ENCODE results near the gene STARD8. TPM values are rescaled to one million over a fixed set of nuclear protein-coding genes. Genes with fewer than 3 reads are reported as not detected.
A peak's percentile ranks its signal among the peaks of the same experiment; 100 is the strongest.

Gene STARD8
- total and polyA plus RNA-seq, 4 donors, result 1.8 to 10.7 (median 8.3) TPM

DNA sequence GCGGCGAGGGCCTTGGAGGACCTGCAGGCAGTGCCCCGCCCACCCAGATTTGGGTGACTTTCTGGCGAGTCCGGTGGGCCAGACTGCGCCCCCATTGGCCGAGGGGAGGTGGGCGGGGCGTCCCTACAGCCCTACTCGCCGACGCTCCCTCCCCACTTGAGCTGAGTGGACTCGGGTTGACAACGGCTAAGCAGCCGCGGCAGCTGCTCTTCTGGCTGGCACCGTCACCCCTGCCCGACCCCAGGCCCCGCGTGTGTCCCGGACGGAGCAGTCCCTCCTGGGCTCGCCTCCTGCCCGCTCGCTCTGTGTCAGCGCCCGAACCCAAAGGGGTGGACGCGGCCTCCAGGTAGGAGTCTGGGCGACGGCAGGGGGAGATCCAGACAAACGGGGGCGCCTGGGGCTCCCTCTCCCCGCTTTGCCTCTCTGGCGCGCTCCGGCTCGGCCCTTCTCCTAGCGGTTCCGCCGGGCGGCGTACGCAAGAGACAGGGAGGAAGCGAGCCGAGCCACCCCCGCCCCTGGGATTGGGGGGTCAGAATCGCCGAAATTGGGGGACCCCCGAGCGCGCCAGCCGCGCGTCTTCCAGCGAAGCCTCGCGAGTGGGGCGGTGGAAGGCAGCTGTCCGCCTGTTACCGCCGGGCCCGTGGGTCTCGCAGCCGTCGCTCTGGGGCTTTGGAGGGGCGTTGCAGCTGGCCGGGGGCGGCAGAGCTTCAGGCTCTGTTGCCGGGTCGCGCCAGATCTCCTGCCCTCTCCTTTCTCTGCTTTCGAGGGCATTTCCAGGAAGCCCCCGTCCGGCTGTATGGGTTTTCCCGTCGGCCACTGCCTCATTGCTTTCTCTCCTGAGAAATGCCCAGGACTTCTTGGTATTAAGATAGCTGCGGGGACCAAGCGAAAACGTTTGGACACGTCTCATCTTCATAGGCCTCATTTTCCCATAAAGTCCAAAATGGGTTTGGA lies 46.3 kb downstream of the STARD8 start:
- H3K9ac ChIP-seq (ENCODE audit: low read depth in 1 of 2, low read length in 2 of 2), result peak overlapping the region; percentile 63 to 71
- H3K4me3 ChIP-seq (ENCODE audit: low read depth in 1 of 3, low read length in 3 of 3), result peak overlapping the region; percentile 46 to 80 (median 65)
- H3K36me3 ChIP-seq (ENCODE audit: control insufficient read depth in 4 of 4, insufficient read depth in 3 of 4, low read depth in 1 of 4, low read length in 3 of 4), result no peaks in the 10 kb centered on the region
- H3K9me3 ChIP-seq (ENCODE audit: control insufficient read depth in 4 of 4, low read length in 3 of 4), result no peaks in the 10 kb centered on the region
- H3K27me3 ChIP-seq (ENCODE audit: control insufficient read depth in 4 of 4, insufficient read depth in 4 of 4, low read length in 3 of 4), result no peaks in the 10 kb centered on the region
- under 1% methylated on average over 81 of the region's 81 CpGs for WGBS
- H3K4me1 ChIP-seq (ENCODE audit: control insufficient read depth in 4 of 4, insufficient read depth in 4 of 4, low read length in 3 of 4), result peaks cover 19 to 38% (median 37%) of the 10 kb centered on the region in 4 donors
- H3K27ac ChIP-seq (ENCODE audit: low read depth in 1 of 2, low read length in 2 of 2), result peak overlapping the region; percentile 74 to 90
- peak; percentile 68 for DNase-seq (ENCODE audit: low spot score)
- TF ChIP-seq FOXA2 (IDR thresholded peaks at IDR 0.05) (no peak), NR2F2 (IDR thresholded peaks at IDR 0.05) (no peak), SP1 (IDR thresholded peaks at IDR 0.05) (peak; percentile 35), EGR1 (IDR thresholded peaks at IDR 0.05; ENCODE audit: low read depth in 2 of 2) (no peak), JUND (IDR thresholded peaks at IDR 0.05) (no peak), TAF1 (conservative IDR thresholded peaks at IDR 0.05) (peak; percentile 56), HNF4A (conservative IDR thresholded peaks at IDR 0.05) (peak in 1 of 2 donors; percentile 10), YY1 (IDR thresholded peaks at IDR 0.05) (peak; percentile 18), HNF4G (IDR thresholded peaks at IDR 0.05) (no peak), RXRA (IDR thresholded peaks at IDR 0.05) (no peak), GABPA (IDR thresholded peaks at IDR 0.05 in 1 of 2, conservative IDR thresholded peaks at IDR 0.05 in 1 of 2) (no peak), RAD21 (IDR thresholded peaks at IDR 0.05) (peak in 1 of 2 donors; percentile 18), FOXA1 (IDR thresholded peaks at IDR 0.05) (no peak)
- TF ChIP-seq, protein P1, sequence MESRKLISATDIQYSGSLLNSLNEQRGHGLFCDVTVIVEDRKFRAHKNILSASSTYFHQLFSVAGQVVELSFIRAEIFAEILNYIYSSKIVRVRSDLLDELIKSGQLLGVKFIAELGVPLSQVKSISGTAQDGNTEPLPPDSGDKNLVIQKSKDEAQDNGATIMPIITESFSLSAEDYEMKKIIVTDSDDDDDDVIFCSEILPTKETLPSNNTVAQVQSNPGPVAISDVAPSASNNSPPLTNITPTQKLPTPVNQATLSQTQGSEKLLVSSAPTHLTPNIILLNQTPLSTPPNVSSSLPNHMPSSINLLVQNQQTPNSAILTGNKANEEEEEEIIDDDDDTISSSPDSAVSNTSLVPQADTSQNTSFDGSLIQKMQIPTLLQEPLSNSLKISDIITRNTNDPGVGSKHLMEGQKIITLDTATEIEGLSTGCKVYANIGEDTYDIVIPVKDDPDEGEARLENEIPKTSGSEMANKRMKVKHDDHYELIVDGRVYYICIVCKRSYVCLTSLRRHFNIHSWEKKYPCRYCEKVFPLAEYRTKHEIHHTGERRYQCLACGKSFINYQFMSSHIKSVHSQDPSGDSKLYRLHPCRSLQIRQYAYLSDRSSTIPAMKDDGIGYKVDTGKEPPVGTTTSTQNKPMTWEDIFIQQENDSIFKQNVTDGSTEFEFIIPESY (IDR thresholded peaks at IDR 0.05), result no peak
- TF ChIP-seq, protein P2, sequence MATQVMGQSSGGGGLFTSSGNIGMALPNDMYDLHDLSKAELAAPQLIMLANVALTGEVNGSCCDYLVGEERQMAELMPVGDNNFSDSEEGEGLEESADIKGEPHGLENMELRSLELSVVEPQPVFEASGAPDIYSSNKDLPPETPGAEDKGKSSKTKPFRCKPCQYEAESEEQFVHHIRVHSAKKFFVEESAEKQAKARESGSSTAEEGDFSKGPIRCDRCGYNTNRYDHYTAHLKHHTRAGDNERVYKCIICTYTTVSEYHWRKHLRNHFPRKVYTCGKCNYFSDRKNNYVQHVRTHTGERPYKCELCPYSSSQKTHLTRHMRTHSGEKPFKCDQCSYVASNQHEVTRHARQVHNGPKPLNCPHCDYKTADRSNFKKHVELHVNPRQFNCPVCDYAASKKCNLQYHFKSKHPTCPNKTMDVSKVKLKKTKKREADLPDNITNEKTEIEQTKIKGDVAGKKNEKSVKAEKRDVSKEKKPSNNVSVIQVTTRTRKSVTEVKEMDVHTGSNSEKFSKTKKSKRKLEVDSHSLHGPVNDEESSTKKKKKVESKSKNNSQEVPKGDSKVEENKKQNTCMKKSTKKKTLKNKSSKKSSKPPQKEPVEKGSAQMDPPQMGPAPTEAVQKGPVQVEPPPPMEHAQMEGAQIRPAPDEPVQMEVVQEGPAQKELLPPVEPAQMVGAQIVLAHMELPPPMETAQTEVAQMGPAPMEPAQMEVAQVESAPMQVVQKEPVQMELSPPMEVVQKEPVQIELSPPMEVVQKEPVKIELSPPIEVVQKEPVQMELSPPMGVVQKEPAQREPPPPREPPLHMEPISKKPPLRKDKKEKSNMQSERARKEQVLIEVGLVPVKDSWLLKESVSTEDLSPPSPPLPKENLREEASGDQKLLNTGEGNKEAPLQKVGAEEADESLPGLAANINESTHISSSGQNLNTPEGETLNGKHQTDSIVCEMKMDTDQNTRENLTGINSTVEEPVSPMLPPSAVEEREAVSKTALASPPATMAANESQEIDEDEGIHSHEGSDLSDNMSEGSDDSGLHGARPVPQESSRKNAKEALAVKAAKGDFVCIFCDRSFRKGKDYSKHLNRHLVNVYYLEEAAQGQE (IDR thresholded peaks at IDR 0.05), result peak; percentile 39
- TF ChIP-seq, protein P3, sequence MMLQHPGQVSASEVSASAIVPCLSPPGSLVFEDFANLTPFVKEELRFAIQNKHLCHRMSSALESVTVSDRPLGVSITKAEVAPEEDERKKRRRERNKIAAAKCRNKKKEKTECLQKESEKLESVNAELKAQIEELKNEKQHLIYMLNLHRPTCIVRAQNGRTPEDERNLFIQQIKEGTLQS (IDR thresholded peaks at IDR 0.05), result no peak
- TF ChIP-seq, protein P4, sequence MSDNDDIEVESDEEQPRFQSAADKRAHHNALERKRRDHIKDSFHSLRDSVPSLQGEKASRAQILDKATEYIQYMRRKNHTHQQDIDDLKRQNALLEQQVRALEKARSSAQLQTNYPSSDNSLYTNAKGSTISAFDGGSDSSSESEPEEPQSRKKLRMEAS (IDR thresholded peaks at IDR 0.05), result no peak
- TF ChIP-seq, protein P5, sequence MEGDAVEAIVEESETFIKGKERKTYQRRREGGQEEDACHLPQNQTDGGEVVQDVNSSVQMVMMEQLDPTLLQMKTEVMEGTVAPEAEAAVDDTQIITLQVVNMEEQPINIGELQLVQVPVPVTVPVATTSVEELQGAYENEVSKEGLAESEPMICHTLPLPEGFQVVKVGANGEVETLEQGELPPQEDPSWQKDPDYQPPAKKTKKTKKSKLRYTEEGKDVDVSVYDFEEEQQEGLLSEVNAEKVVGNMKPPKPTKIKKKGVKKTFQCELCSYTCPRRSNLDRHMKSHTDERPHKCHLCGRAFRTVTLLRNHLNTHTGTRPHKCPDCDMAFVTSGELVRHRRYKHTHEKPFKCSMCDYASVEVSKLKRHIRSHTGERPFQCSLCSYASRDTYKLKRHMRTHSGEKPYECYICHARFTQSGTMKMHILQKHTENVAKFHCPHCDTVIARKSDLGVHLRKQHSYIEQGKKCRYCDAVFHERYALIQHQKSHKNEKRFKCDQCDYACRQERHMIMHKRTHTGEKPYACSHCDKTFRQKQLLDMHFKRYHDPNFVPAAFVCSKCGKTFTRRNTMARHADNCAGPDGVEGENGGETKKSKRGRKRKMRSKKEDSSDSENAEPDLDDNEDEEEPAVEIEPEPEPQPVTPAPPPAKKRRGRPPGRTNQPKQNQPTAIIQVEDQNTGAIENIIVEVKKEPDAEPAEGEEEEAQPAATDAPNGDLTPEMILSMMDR (IDR thresholded peaks at IDR 0.05; ENCODE audit: low read depth, low read length, missing input control), result no peak

Measured in liver (tissue), 9 donors.